OCI-LY7 (cell line): ENCODE results near the gene MDGA2. TPM values are rescaled to one million over a fixed set of nuclear protein-coding genes. Genes with fewer than 3 reads are reported as not detected.

Source experiments
- BruUV-seq: library from RNA; stranded (reverse); fragments of 400-500 nt; replicated peaks from 2 replicates; lab custom pipeline; 2021; lab: Mats Ljungman, UMichigan
- CTCF ChIA-PET: fragments of 300-600 bp; sonication (Branson Sonifier 250); formaldehyde crosslinking; loops from one replicate; lab custom pipeline; 2022; ENCODE audit warnings: antibody characterized with exemption; ENCODE audit not compliant: unreplicated experiment; lab: Charles Lee
- POLR2A ChIA-PET: fragments of 300-600 bp; sonication (Branson Sonifier 250); formaldehyde crosslinking; loops from one replicate; lab custom pipeline; 2022; ENCODE audit warnings: antibody characterized with exemption; lab: Charles Lee
- DNase-seq: peaks from one replicate; pipeline ENCODE4 v3.0.0-alpha.2; 2015; ENCODE audit warnings: low spot score
- H2AFZ ChIP-seq: fragments of 200-600 bp; sonication (generic), shearing (Covaris generic); 2 replicates; pipeline ENCODE4 v1.6.1; 2014; ENCODE audit warnings: mild to moderate bottlenecking, antibody characterized with exemption, low read length, moderate library complexity
- H3K27ac ChIP-seq: fragments of 200-600 bp; sonication (generic); 2 replicates; pipeline ENCODE4 v1.5.1; 2014; ENCODE audit warnings: mixed run types, low read depth, mild to moderate bottlenecking, moderate library complexity, low read length, inconsistent platforms; ENCODE audit not compliant: poor library complexity, severe bottlenecking
- H3K36me3 ChIP-seq: fragments of 200-600 bp; sonication (generic); 2 replicates; pipeline ENCODE4 v1.6.1; 2014; ENCODE audit warnings: mild to moderate bottlenecking, antibody characterized with exemption, low read length, moderate library complexity, mixed read lengths; ENCODE audit not compliant: insufficient read depth
- H3K4me1 ChIP-seq: fragments of 200-600 bp; sonication (generic); 2 replicates; pipeline ENCODE4 v1.5.1; 2014; ENCODE audit warnings: mild to moderate bottlenecking, low read length; ENCODE audit not compliant: insufficient read depth, poor library complexity, severe bottlenecking
- H3K4me2 ChIP-seq: fragments of 200-600 bp; sonication (generic); 2 replicates; pipeline ENCODE4 v1.6.1; 2014; ENCODE audit warnings: mild to moderate bottlenecking, low read length
- H3K4me3 ChIP-seq: fragments of 200-600 bp; sonication (generic); 2 replicates; pipeline ENCODE4 v1.5.1; 2014; ENCODE audit warnings: mild to moderate bottlenecking, low read depth, low read length; ENCODE audit not compliant: poor library complexity, severe bottlenecking
- H3K79me2 ChIP-seq: fragments of 200-600 bp; sonication (generic); 2 replicates; pipeline ENCODE4 v1.6.1; 2016; ENCODE audit warnings: low read depth, mild to moderate bottlenecking, low read length, moderate library complexity, mixed read lengths; ENCODE audit not compliant: insufficient read depth
- H3K9me2 ChIP-seq: fragments of 200-600 bp; sonication (generic); 2 replicates; pipeline ENCODE4 v1.6.1; 2016; ENCODE audit warnings: mild to moderate bottlenecking, low read length, mixed read lengths; ENCODE audit not compliant: insufficient read depth
- H3K9me3 ChIP-seq: fragments of 200-600 bp; sonication (generic); 2 replicates; pipeline ENCODE4 v1.6.1; 2014; ENCODE audit warnings: mild to moderate bottlenecking, mixed run types, low read length, mixed read lengths
- H4K20me1 ChIP-seq: fragments of 200-600 bp; sonication (generic); 2 replicates; pipeline ENCODE4 v1.6.1; 2014; ENCODE audit warnings: mild to moderate bottlenecking, antibody characterized with exemption, low read length, moderate library complexity, mixed read lengths; ENCODE audit not compliant: insufficient read depth
- CTCF ChIP-seq: fragments of 200-600 bp; sonication (generic); conservative IDR thresholded peaks from 2 replicates; pipeline ENCODE4 v1.5.1; 2014; ENCODE audit warnings: mild to moderate bottlenecking, antibody characterized with exemption, low read length, moderate library complexity, mixed read lengths
- EZH2phosphoT487 ChIP-seq: fragments of 200-600 bp; sonication (generic); IDR thresholded peaks from 2 replicates; pipeline ENCODE4 v1.6.1; 2018; ENCODE audit warnings: low read depth, borderline replicate concordance, mild to moderate bottlenecking, mixed run types, antibody characterized with exemption, low read length, moderate library complexity, mixed read lengths
- intact Hi-C: fragments of 100-400 bp; cut with micrococcal nuclease; formaldehyde crosslinking; loops from one replicate; pipeline ENCODE4 v1.10.0; 2022; ENCODE audit not compliant: unreplicated experiment
- total RNA-seq, 2 experiments: library from RNA; depleted of rRNA in 1 of 2; stranded (reverse); fragments of >200 nt in 1 of 2; shearing (Covaris generic) in 1 of 2; gene quantifications; 2 replicates each; pipeline ENCODE4 v1.2.3, GENCODE V29; 2014 to 2022

MDGA2 gene
- total RNA-seq, 2 experiments from 2014 or later: not detected

- TF ChIP-seq EZH2phosphoT487 (no peak), CTCF (no peak)
- H3K79me2 ChIP-seq: no peaks in the 10 kb centered on the region
- ChIA-PET CTCF (no interaction called here), POLR2A (no interaction called here)
- H3K9me2 ChIP-seq: no peaks in the 10 kb centered on the region
- H3K4me2 ChIP-seq: no peak overlapping the region
- H3K36me3 ChIP-seq: no peaks in the 10 kb centered on the region
- no peaks in the 10 kb centered on the region for H4K20me1 ChIP-seq
- H3K4me1 ChIP-seq: no peaks in the 10 kb centered on the region
- no peak overlapping the region for H3K4me3 ChIP-seq
- no TSS peak for BruUV-seq
- no peak overlapping the region for H3K27ac ChIP-seq
- no peak overlapping the region for H2AFZ ChIP-seq
- no peaks in the 10 kb centered on the region for H3K9me3 ChIP-seq
- intact Hi-C loops: no loop called here
- no peak for DNase-seq
These were observed 233.2 kb downstream of the MDGA2 start for GRCh38 chr14:47442211-47442610.

DNA sequence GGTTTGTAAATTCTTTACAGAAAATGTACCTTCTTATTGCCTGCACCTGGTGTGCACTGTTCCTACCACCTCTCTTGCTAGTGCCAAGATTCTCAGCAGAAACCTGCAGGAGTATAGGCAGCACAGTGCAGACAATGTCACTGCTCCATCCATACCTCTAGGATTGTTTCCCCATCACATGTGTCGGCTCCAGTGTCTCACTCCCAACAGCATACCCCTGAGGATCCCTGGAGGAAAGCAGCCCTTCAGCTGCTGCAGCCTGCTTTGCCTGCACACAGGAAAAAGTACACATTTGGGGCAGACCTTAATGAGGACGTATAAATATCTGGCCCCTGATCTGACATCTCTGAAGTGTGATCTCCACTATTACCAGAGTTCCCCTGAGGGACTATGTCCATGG, 235.5 kb downstream of the MDGA2 start:
- no peaks in the 10 kb centered on the region for H3K79me2 ChIP-seq
- no peak overlapping the region for H3K4me3 ChIP-seq
- no peak overlapping the region for H3K4me2 ChIP-seq
- intact Hi-C loops: no loop called here
- H3K9me2 ChIP-seq: no peaks in the 10 kb centered on the region
- H3K27ac ChIP-seq: no peak overlapping the region
- TF ChIP-seq EZH2phosphoT487 (no peak), CTCF (no peak)
- no TSS peak for BruUV-seq
- no peak for DNase-seq
- H3K9me3 ChIP-seq: no peaks in the 10 kb centered on the region
- ChIA-PET POLR2A (no interaction called here), CTCF (no interaction called here)
- H3K4me1 ChIP-seq: no peaks in the 10 kb centered on the region
- no peaks in the 10 kb centered on the region for H4K20me1 ChIP-seq
- H3K36me3 ChIP-seq: no peaks in the 10 kb centered on the region
- H2AFZ ChIP-seq: no peak overlapping the region

DNA sequence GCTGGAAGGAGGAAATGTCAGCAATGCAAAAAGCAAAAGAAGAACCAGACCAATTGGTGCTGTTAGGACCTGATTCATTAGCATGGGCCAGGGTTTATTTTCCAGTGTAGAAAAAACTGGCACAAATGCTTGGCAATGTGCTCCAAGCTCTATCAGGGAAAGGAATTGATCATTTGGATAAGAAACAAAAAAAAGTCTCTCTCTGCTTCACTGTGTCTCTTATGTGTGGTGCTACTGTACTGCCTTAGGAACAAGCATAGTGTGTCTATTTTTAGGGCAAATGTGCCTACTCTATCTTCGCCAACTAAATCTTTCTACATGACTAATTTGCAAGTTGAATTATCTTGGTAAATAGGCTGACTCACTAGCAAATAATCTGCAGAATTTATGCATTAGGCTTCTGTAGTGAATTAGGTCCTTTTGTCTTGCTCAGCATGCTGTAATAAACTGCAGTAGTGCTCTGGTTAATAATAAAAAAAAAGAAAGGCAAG, 236.7 kb downstream of the MDGA2 start:
- no peak overlapping the region for H3K4me3 ChIP-seq
- H4K20me1 ChIP-seq: no peaks in the 10 kb centered on the region
- POLR2A ChIA-PET: interaction anchor here (0.6 to 1.5 kb wide), 4 partner anchors 12 to 40 kb away, joined by 3 to 4 read pairs (median 4); no protein-coding TSS in a partner anchor
- H3K36me3 ChIP-seq: no peaks in the 10 kb centered on the region
- H3K27ac ChIP-seq: no peak overlapping the region
- no peak for TF ChIP-seq CTCF
- TF ChIP-seq EZH2phosphoT487: no peak
- no peaks in the 10 kb centered on the region for H3K79me2 ChIP-seq
- intact Hi-C loops: no loop called here
- H3K4me1 ChIP-seq: no peaks in the 10 kb centered on the region
- CTCF ChIA-PET: no interaction called here
- H3K4me2 ChIP-seq: no peak overlapping the region
- no peak overlapping the region for H2AFZ ChIP-seq
- no peak for DNase-seq
- no peaks in the 10 kb centered on the region for H3K9me2 ChIP-seq
- no TSS peak for BruUV-seq
- no peaks in the 10 kb centered on the region for H3K9me3 ChIP-seq
